HG03520 (cell line): ENCODE data around the gene ATF6B.
"Not testable (repeated sequence)": the region's sequence is repeated elsewhere in the genome, so short reads cannot be mapped to it uniquely, and the experiment has no call there.

Source experiments
- ATAC-seq: cut with Tn5 transposase; IDR thresholded peaks from one replicate; pipeline ENCODE4 v1.9.1; 2021; ENCODE audit warnings: mild to moderate bottlenecking, moderate library complexity; ENCODE audit not compliant: unreplicated experiment

The ATF6B gene

GRCh38 chr6:32083812-32084768 lies 44.0 kb downstream of the ATF6B start:
- ATAC-seq, result no peak

- ATAC-seq, result no peak
Measured at GRCh38 chr6:32082935-32083334, 45.1 kb downstream of the ATF6B start.

DNA sequence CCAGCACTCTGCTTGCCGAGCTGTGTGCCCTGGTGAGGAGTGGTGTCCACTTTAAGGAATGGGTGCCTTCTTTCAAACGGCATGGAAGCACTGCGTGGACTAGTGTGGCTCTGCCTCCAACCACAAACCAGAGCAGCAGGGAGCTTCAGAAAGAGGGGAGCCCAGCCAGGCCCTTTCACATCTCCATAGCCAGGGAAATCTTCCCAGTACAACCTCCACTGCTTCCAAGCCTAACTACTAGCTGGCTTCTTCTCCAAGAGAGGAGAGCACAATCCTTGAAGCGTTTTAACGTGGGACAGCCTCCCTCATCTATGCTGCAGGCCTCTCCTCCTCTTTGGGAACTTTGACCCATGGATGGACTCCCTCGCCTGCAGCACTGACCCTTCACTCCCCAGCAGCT lies 45.6 kb downstream of the ATF6B start:
- ATAC-seq, result no peak

GRCh38 chr6:32081168-32081990 lies 46.7 kb downstream of the ATF6B start:
- ATAC-seq, result no peak

GRCh38 chr6:32079566-32080290 lies 48.3 kb downstream of the ATF6B start:
- ATAC-seq, result no peak

DNA sequence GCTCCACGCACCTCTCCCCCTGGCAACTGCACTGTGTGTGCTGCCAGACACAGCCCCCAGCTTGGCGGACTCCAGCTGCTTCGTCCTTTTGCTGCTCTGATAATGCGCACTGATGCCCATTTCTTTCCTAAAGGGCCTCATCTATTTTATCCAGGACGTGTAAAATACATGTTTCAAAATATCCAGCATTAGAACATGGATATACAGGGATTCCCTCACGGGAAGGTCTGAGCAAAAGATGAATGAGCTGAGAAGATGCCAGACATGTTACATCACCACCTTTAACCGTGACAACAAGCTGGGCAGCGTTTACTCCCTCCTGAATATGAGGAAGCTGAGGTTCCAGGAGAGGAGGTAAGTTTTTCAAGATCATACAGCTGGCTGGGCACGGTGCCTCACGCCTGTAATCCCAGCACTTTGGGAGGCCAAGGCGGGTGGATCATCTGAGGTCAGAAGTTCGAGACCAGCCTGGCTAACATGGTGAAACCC lies 51.7 kb downstream of the ATF6B start:
- no peak for ATAC-seq

DNA sequence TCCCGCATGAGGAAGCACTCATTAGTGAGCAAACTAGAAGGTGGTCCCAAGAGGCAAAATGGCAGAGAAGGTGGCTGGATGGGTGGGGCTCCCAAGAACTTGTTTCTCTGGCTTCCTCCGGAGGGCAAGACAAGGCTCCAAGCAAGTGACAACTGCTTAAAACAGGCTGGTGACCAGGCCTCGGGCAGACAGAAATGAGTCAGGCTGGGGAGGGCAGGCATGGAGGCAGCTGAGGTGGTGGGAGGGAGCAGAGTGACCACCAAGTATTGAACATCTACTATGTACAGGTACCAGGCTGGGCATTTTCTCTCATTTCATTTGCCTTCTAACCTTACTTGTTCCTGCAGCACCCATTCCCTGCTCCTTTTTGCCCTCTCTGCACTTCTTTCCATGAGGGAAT lies 52.3 kb downstream of the ATF6B start:
- ATAC-seq, result no peak

GRCh38 chr6:32074996-32075532 lies 53.0 kb downstream of the ATF6B start:
- ATAC-seq, result no peak

DNA sequence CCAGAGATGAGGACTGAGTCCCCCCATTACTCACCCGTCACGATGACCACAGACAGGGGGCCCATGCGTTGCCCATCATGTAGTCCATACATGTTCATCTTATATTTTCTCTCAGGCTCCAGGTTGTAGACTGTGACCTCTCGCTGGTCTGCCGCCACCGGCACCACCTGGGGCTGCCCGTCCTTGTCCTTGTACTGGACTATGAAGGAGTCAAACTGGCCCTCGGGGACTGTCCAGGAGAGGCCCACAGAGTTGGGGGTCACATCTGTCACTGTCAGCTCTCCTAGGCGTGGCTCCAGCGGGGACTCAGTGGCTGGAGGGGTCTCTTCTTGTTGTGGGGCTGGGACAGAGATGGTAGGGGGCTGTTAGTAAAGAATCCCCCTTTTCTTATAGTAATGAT lies 54.4 kb downstream of the ATF6B start:
- no peak for ATAC-seq

DNA sequence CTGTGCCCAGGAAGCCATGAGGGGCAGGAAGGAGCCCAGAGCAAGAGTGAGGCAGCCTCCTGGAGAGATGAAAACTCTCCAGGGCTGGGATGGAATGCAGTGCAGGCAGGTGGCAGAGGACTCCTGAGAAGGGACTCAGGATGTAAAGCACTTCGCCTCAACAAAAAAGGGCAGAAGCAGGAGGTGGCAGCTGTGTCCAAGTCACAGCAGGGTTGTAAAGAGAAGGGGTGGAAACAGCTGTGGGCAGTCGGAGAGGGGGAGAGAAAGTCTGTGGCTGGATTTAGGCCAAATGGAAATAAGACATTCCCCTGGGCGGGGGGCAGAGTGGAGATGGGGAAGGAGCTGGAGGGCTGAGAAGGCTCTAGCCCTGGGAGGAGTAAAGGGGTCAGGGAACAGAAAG lies 54.9 kb downstream of the ATF6B start:
- no peak for ATAC-seq

GRCh38 chr6:32070814-32071543 lies 57.1 kb downstream of the ATF6B start:
- ATAC-seq, result no peak

DNA sequence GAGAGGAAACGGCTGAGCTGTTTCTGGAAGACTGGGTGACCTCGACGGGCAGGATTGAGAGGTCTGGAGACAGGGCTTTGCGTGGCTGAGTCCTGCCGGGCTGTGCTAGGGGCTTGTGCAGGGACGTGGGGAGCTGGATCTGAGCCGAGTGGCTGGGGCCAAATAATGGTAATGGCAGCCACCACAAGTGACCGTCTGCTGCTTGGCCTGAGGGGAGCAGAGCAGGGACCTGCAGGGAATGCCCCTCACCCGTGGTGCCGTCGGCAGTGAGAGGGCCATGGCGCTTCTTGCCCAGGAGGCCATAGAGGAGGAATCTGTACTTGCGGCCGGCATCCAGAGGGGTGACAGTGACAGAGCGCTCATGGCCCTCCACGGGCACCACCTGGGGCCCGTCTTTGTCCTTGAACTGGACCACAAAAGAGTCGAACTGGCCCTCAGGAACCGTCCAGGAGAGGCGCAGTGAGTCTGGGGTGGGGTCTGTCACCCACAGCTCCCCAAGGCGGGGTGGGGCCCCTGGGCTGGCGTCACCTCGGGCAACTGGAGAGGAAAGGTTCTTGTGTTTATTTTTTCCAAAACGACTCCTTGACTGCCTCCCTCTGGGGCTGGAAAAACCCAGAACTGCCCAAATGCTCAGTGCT lies 58.0 kb downstream of the ATF6B start:
- no peak for ATAC-seq

GRCh38 chr6:32069460-32069859 lies 58.6 kb downstream of the ATF6B start:
- ATAC-seq, result no peak

DNA sequence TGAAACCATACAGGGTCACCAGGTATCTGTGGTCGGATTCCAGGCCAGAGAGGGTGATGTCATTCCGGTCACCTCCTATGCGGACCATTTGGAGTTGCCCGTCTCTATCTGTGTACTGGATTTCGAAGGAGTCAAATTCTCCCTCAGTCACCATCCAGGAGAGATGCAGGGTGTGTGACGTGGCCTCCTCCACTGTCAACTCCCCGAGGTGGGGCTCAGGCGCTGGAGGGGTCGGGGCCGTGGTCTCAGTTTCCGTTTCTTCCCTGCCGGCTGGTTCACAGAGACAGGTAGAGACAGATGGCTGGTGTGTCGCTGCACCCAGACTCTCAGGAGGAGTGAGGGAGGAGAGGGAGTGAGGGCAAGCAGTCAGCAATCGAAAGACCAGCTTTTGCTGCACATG lies 59.2 kb downstream of the ATF6B start:
- no peak for ATAC-seq

DNA sequence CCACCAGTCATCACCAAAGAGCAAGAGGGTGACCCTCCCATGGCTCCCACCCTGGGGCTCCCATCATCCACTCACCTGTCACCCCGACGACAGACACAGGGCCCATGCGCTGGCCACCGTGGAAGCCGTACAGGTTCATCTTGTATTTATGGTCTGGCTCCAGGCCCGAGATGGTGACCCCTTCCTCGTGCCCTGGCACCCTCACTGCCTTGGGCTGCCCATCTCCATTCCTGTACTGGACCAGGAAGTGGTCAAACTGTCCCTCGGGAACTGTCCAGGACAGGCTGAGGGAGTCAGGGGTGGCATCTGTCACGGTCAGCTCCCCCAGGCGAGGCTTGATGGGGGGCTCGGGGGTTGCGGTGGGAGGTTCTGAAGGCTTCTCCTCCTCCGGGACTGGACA lies 59.7 kb downstream of the ATF6B start:
- ATAC-seq, result not testable (repeated sequence)

GRCh38 chr6:32067521-32067920 lies 60.5 kb downstream of the ATF6B start:
- ATAC-seq, result not testable (repeated sequence)
